Measurements from ENCODE around the gene RAMP1.
"Not testable (repeated sequence)": the region's sequence is repeated elsewhere in the genome, so short reads cannot be mapped to it uniquely, and the experiment has no call there.

Gene RAMP1

GRCh38 chr2:237863689-237864443 lies 4.4 kb downstream of the RAMP1 start:
- DNase-seq = no peak

GRCh38 chr2:237864444-237864931 lies 5.1 kb downstream of the RAMP1 start:
- no peak for DNase-seq

GRCh38 chr2:237864940-237865622 lies 5.7 kb downstream of the RAMP1 start:
- DNase-seq = no peak

GRCh38 chr2:237865623-237866041 lies 6.2 kb downstream of the RAMP1 start:
- DNase-seq = no peak

GRCh38 chr2:237866101-237866621 lies 6.7 kb downstream of the RAMP1 start:
- DNase-seq = no peak

GRCh38 chr2:237867465-237867864 lies 8.0 kb downstream of the RAMP1 start:
- no peak for DNase-seq

GRCh38 chr2:237868074-237868473 lies 8.7 kb downstream of the RAMP1 start:
- not testable (repeated sequence) for DNase-seq

GRCh38 chr2:237868631-237869342 lies 9.4 kb downstream of the RAMP1 start:
- no peak for DNase-seq

- DNase-seq = no peak
These were observed 10.1 kb downstream of the RAMP1 start for GRCh38 chr2:237869343-237870102.

GRCh38 chr2:237870126-237870525 lies 10.7 kb downstream of the RAMP1 start:
- no peak for DNase-seq

- no peak for DNase-seq
These were observed 11.6 kb downstream of the RAMP1 start for GRCh38 chr2:237870754-237871651.

- no peak for DNase-seq
These were observed 12.9 kb downstream of the RAMP1 start for GRCh38 chr2:237872178-237872887.

GRCh38 chr2:237873421-237873831 lies 14.0 kb downstream of the RAMP1 start:
- DNase-seq = peak; percentile 38

- no peak for DNase-seq
These were observed 14.6 kb downstream of the RAMP1 start for GRCh38 chr2:237873897-237874551.

- no peak for DNase-seq
These were observed 15.2 kb downstream of the RAMP1 start for GRCh38 chr2:237874585-237875161.

GRCh38 chr2:237875256-237876060 lies 16.0 kb downstream of the RAMP1 start:
- DNase-seq = no peak

- no peak for DNase-seq
These were observed 16.7 kb downstream of the RAMP1 start for GRCh38 chr2:237876061-237876526.

- DNase-seq = no peak
These were observed 17.1 kb downstream of the RAMP1 start for GRCh38 chr2:237876532-237876931.

Data from CD4-positive, alpha-beta T cell treated with Interleukin-17A for 4 hours (primary cell).